ENCODE data around the gene ROM1. TPM values are rescaled to one million over a fixed set of nuclear protein-coding genes. Genes with fewer than 3 reads are reported as not detected.
"Not testable (repeated sequence)": the region's sequence is repeated elsewhere in the genome, so short reads cannot be mapped to it uniquely, and the experiment has no call there.

Gene ROM1
- 1 to 10 TPM; 1.3 to 2.0 TPM for total RNA-seq

GRCh38 chr11:62612366-62613290 lies at the start of gene ROM1, which contains the start of gene EML3:
TSS of gene ROM1 (plus strand) at chr11:62613257. CDS start at chr11:62613282, 25 bp downstream.
TSS of gene EML3 (minus strand) at chr11:62612775. CDS start at chr11:62612457, 318 bp downstream.
- H3K27me3 Mint-ChIP-seq (ENCODE audit: low read depth), result no peaks in the 10 kb centered on the region
- CTCF ChIA-PET, result interaction anchor here (0.9 to 4.4 kb wide), 16 partner anchors 10 to 174 kb away, joined by 3 to 24 read pairs (median 6); partner anchors contain the start of genes B3GAT3, C11orf98, CSKMT and LBHD1
- peak within 1 kb of the TSS; percentile 96 for H3K27ac Mint-ChIP-seq
- H3K4me1 Mint-ChIP-seq (ENCODE audit: low read depth), result peaks cover 56% of the 10 kb centered on the region
- DNase-seq (peak; percentile 92), ATAC-seq (peak; percentile 78)
- H3K4me3 Mint-ChIP-seq, result peak within 1 kb of the TSS; percentile 88
- H3K36me3 Mint-ChIP-seq (ENCODE audit: low read depth), result peaks cover 38% of the 10 kb centered on the region
- no peaks in the 10 kb centered on the region for H3K9me3 Mint-ChIP-seq (ENCODE audit: insufficient read depth)
- POLR2A ChIA-PET, result interaction anchor here (0.7 to 3.8 kb wide), 17 partner anchors 9 to 645 kb away, joined by 3 to 29 read pairs (median 6); partner anchors contain the start of genes B3GAT3, C11orf98, CSKMT and FTH1

- ChIA-PET CTCF (interaction anchor here (0.7 to 12.7 kb wide), 9 partner anchors 8 to 340 kb away, joined by 3 to 294 read pairs (median 5); partner anchors contain the start of genes EEF1G and TUT1), POLR2A (interaction anchor here (0.6 to 1.3 kb wide), 2 partner anchors 8 to 81 kb away, joined by 3 to 4 read pairs; no protein-coding TSS in a partner anchor)
- no peak overlapping the region for H3K4me3 Mint-ChIP-seq
- peak overlapping the region; percentile 14 for H3K27ac Mint-ChIP-seq
- no peaks in the 10 kb centered on the region for H3K9me3 Mint-ChIP-seq (ENCODE audit: insufficient read depth)
- peaks cover 46% of the 10 kb centered on the region for H3K4me1 Mint-ChIP-seq (ENCODE audit: low read depth)
- no peak for ATAC-seq
- no peaks in the 10 kb centered on the region for H3K27me3 Mint-ChIP-seq (ENCODE audit: low read depth)
- peaks cover 68% of the 10 kb centered on the region for H3K36me3 Mint-ChIP-seq (ENCODE audit: low read depth)
- DNase-seq, result no peak
These were observed 47.8 kb upstream of the ROM1 start for GRCh38 chr11:62565100-62565802.

- Mint-ChIP-seq H3K27me3 (ENCODE audit: low read depth) (no peaks in the 10 kb centered on the region), H3K4me1 (ENCODE audit: low read depth) (peaks cover 47% of the 10 kb centered on the region), H3K27ac (peak overlapping the region; percentile 31), H3K9me3 (ENCODE audit: insufficient read depth) (no peaks in the 10 kb centered on the region), H3K36me3 (ENCODE audit: low read depth) (peaks cover 70% of the 10 kb centered on the region), H3K4me3 (no peak overlapping the region)
- ChIA-PET CTCF (interaction anchor here (1.2 to 12.7 kb wide), 7 partner anchors 8 to 171 kb away, joined by 4 to 294 read pairs (median 11); partner anchors contain the start of genes EEF1G and TUT1), POLR2A (interaction anchor here (0.6 to 1.3 kb wide), 5 partner anchors 8 to 142 kb away, joined by 3 to 4 read pairs (median 3); no protein-coding TSS in a partner anchor)
- DNase-seq, result no peak
- ATAC-seq, result no peak
These were observed 46.8 kb upstream of the ROM1 start for GRCh38 chr11:62566247-62566646.

- ChIA-PET POLR2A (interaction anchor here (0.6 to 1.3 kb wide), 4 partner anchors 10 to 165 kb away, joined by 3 to 4 read pairs (median 4); no protein-coding TSS in a partner anchor), CTCF (interaction anchor here (0.9 to 12.7 kb wide), 6 partner anchors 11 to 172 kb away, joined by 3 to 294 read pairs (median 11); no protein-coding TSS in a partner anchor)
- Mint-ChIP-seq H3K27ac (peak overlapping the region; percentile 32), H3K4me3 (no peak overlapping the region), H3K27me3 (ENCODE audit: low read depth) (no peaks in the 10 kb centered on the region), H3K4me1 (ENCODE audit: low read depth) (peaks cover 51% of the 10 kb centered on the region), H3K36me3 (ENCODE audit: low read depth) (peaks cover 72% of the 10 kb centered on the region), H3K9me3 (ENCODE audit: insufficient read depth) (no peaks in the 10 kb centered on the region)
- DNase-seq (no peak), ATAC-seq (peak; percentile 18)
These were observed 45.9 kb upstream of the ROM1 start for GRCh38 chr11:62567018-62567633.

- no peak for DNase-seq
- Mint-ChIP-seq H3K4me1 (ENCODE audit: low read depth) (peaks cover 56% of the 10 kb centered on the region), H3K36me3 (ENCODE audit: low read depth) (peaks cover 81% of the 10 kb centered on the region), H3K27me3 (ENCODE audit: low read depth) (no peaks in the 10 kb centered on the region), H3K27ac (no peak overlapping the region), H3K9me3 (ENCODE audit: insufficient read depth) (no peaks in the 10 kb centered on the region), H3K4me3 (no peak overlapping the region)
- no peak for ATAC-seq
- POLR2A ChIA-PET, result interaction anchor here (0.7 to 2.3 kb wide), 4 partner anchors 9 to 414 kb away, joined by 3 to 7 read pairs (median 4); partner anchors contain the start of gene TUT1
- CTCF ChIA-PET, result interaction anchor here (1.0 to 6.5 kb wide), 6 partner anchors 10 to 144 kb away, joined by 3 to 49 read pairs (median 19); no protein-coding TSS in a partner anchor
These were observed 43.4 kb upstream of the ROM1 start for GRCh38 chr11:62569611-62570010.

- DNase-seq, result not testable (repeated sequence)
- POLR2A ChIA-PET, result interaction anchor here (0.8 to 2.3 kb wide), 3 partner anchors 11 to 270 kb away, joined by 3 to 7 read pairs (median 4); no protein-coding TSS in a partner anchor
These were observed 42.2 kb upstream of the ROM1 start for GRCh38 chr11:62570903-62571302.

GRCh38 chr11:62571493-62571892 lies 41.6 kb upstream of the ROM1 start:
- not testable (repeated sequence) for DNase-seq; H3K27me3 Mint-ChIP-seq (ENCODE audit: low read depth); H3K9me3 Mint-ChIP-seq (ENCODE audit: insufficient read depth); ATAC-seq
- H3K27ac Mint-ChIP-seq, result peak overlapping the region; percentile 60
- H3K36me3 Mint-ChIP-seq (ENCODE audit: low read depth), result peaks cover 74% of the 10 kb centered on the region
- ChIA-PET CTCF (interaction anchor here (1.2 to 6.5 kb wide), 4 partner anchors 13 to 177 kb away, joined by 4 to 49 read pairs (median 36); no protein-coding TSS in a partner anchor), POLR2A (interaction anchor here (1.0 kb wide), 1 partner anchor 270 kb away, joined by 3 read pairs; no protein-coding TSS in a partner anchor)
- peaks cover 61% of the 10 kb centered on the region for H3K4me1 Mint-ChIP-seq (ENCODE audit: low read depth)
- peak overlapping the region; percentile 99 for H3K4me3 Mint-ChIP-seq

More at GRCh38 chr11:62570903-62571302, 42.2 kb upstream of the ROM1 start:
- H3K27me3 Mint-ChIP-seq (ENCODE audit: low read depth); H3K9me3 Mint-ChIP-seq (ENCODE audit: insufficient read depth); ATAC-seq; H3K4me3 Mint-ChIP-seq: not testable (repeated sequence)
- CTCF ChIA-PET, result interaction anchor here (1.2 to 6.5 kb wide), 5 partner anchors 12 to 177 kb away, joined by 3 to 49 read pairs (median 35); no protein-coding TSS in a partner anchor
- Mint-ChIP-seq H3K27ac (peak overlapping the region; percentile 0), H3K36me3 (ENCODE audit: low read depth) (peaks cover 78% of the 10 kb centered on the region), H3K4me1 (ENCODE audit: low read depth) (peaks cover 65% of the 10 kb centered on the region)

GRCh38 chr11:62572431-62572830 lies 40.6 kb upstream of the ROM1 start:
- POLR2A ChIA-PET, result interaction anchor here (0.7 to 3.9 kb wide), 6 partner anchors 15 to 283 kb away, joined by 3 to 58 read pairs (median 4); partner anchors contain the start of genes C11orf98, CSKMT and TUT1
- DNase-seq, result no peak

GRCh38 chr11:62573006-62573591 lies 40.0 kb upstream of the ROM1 start:
- POLR2A ChIA-PET, result interaction anchor here (0.6 to 3.9 kb wide), 21 partner anchors 12 to 283 kb away, joined by 3 to 58 read pairs (median 4); partner anchors contain the start of genes BSCL2, C11orf98, CSKMT and LBHD1
- H3K4me3 Mint-ChIP-seq, result peak overlapping the region; percentile 99
- DNase-seq (peak; percentile 54), ATAC-seq (no peak)
- H3K4me1 Mint-ChIP-seq (ENCODE audit: low read depth), result peaks cover 55% of the 10 kb centered on the region
- peaks cover 71% of the 10 kb centered on the region for H3K36me3 Mint-ChIP-seq (ENCODE audit: low read depth)
- peak overlapping the region; percentile 97 for H3K27ac Mint-ChIP-seq
- H3K9me3 Mint-ChIP-seq (ENCODE audit: insufficient read depth), result no peaks in the 10 kb centered on the region
- CTCF ChIA-PET, result interaction anchor here (0.7 to 6.5 kb wide), 16 partner anchors 8 to 180 kb away, joined by 3 to 49 read pairs (median 7); partner anchors contain the start of gene TUT1
- H3K27me3 Mint-ChIP-seq (ENCODE audit: low read depth), result no peaks in the 10 kb centered on the region

More at GRCh38 chr11:62572431-62572830, 40.6 kb upstream of the ROM1 start:
- peaks cover 71% of the 10 kb centered on the region for H3K36me3 Mint-ChIP-seq (ENCODE audit: low read depth)
- peak overlapping the region; percentile 97 for H3K27ac Mint-ChIP-seq
- H3K27me3 Mint-ChIP-seq (ENCODE audit: low read depth), result no peaks in the 10 kb centered on the region
- H3K4me3 Mint-ChIP-seq, result peak overlapping the region; percentile 99
- CTCF ChIA-PET, result interaction anchor here (0.7 to 6.5 kb wide), 8 partner anchors 14 to 179 kb away, joined by 3 to 49 read pairs (median 22); partner anchors contain the start of gene TUT1
- H3K4me1 Mint-ChIP-seq (ENCODE audit: low read depth), result peaks cover 55% of the 10 kb centered on the region
- no peak for ATAC-seq
- no peaks in the 10 kb centered on the region for H3K9me3 Mint-ChIP-seq (ENCODE audit: insufficient read depth)

Data from activated CD8-positive, alpha-beta T cell treated with anti-CD3 and anti-CD28 coated beads, Interleukin-2, amount 10 ng/mL, durations not matched to agents 7 days and 5 days (primary cell).